ENCODE data around the gene RAB7B. TPM values are rescaled to one million over a fixed set of nuclear protein-coding genes. Genes with fewer than 3 reads are reported as not detected.
A peak's percentile ranks its signal among the peaks of the same experiment; 100 is the strongest.
"Not testable (repeated sequence)": the region's sequence is repeated elsewhere in the genome, so short reads cannot be mapped to it uniquely, and the experiment has no call there.

Gene RAB7B
- polyA plus RNA-seq (2013, experiment 1 of 2), result 0.26 TPM
- 0.35 TPM for polyA plus RNA-seq (2013, experiment 2 of 2)

- H3K4ac ChIP-seq (ENCODE audit: low read length), result peak within 1 kb of the TSS; percentile 66
- peak within 1 kb of the TSS; percentile 44 for H3K18ac ChIP-seq (ENCODE audit: low read length)
- peak within 1 kb of the TSS; percentile 25 for H2BK12ac ChIP-seq (ENCODE audit: low read length)
- peak within 1 kb of the TSS in 1 of 2 donors; percentile 66 for H3K4me3 ChIP-seq (ENCODE audit: low read length in 2 of 2)
- peaks cover 0 to 8% (median 0%) of the 10 kb centered on the region in 3 experiments for H3K27me3 ChIP-seq (ENCODE audit: control insufficient read depth in 3 of 3, insufficient read depth in 3 of 3, low read depth in 1 of 3, low read length in 3 of 3)
- peak within 1 kb of the TSS; percentile 11 for H2AK5ac ChIP-seq (ENCODE audit: low read depth, low read length)
- H3K23ac ChIP-seq (ENCODE audit: low read depth, low read length, poor library complexity), result peak within 1 kb of the TSS; percentile 11
- no peak for DNase-seq (ENCODE audit: low spot score)
- H3K4me2 ChIP-seq (ENCODE audit: insufficient read depth, low read length, poor library complexity, severe bottlenecking), result no peak within 1 kb of the TSS
- no peak within 1 kb of the TSS for H2BK120ac ChIP-seq (ENCODE audit: low read depth, low read length)
- peaks cover 8% of the 10 kb centered on the region for H3K79me1 ChIP-seq (ENCODE audit: low read depth, low read length)
- WGBS, 2 donors (ENCODE audit: extremely low coverage in 2 of 2, insufficient read length in 2 of 2, insufficient replicate concordance in 1 of 2), result no CpG with 5 or more reads among the region's 12 CpGs
- H4K8ac ChIP-seq (ENCODE audit: low read depth, low read length), result no peak within 1 kb of the TSS
- peak within 1 kb of the TSS; percentile 54 for H3K9ac ChIP-seq (ENCODE audit: low read depth, low read length, poor library complexity)
- H3K27ac ChIP-seq (replicated peaks; ENCODE audit: low read length), result no peak within 1 kb of the TSS
- H3K36me3 ChIP-seq (replicated peaks in 1 of 2; ENCODE audit: control insufficient read depth in 2 of 2, insufficient read depth in 2 of 2, low read length in 2 of 2), result peaks cover 0 to 2% of the 10 kb centered on the region in 2 donors
- H2BK5ac ChIP-seq (ENCODE audit: low read length), result peak within 1 kb of the TSS; percentile 20
- H3K4me1 ChIP-seq (ENCODE audit: control insufficient read depth in 2 of 2, insufficient read depth in 1 of 2, low read depth in 1 of 2, low read length in 2 of 2), result peaks cover 0 to 14% of the 10 kb centered on the region in 2 donors
- peaks cover 0 to 5% of the 10 kb centered on the region in 2 donors for H3K9me3 ChIP-seq (replicated peaks in 1 of 2; ENCODE audit: control insufficient read depth in 2 of 2, insufficient read depth in 1 of 2, low read depth in 1 of 2, low read length in 2 of 2)
- no peak within 1 kb of the TSS for H2BK15ac ChIP-seq (ENCODE audit: low read length)
- peak within 1 kb of the TSS; percentile 55 for H2AFZ ChIP-seq (ENCODE audit: low read length)
- H3K14ac ChIP-seq (ENCODE audit: low read length), result peak within 1 kb of the TSS; percentile 61
- H4K91ac ChIP-seq (ENCODE audit: low read depth, low read length, poor library complexity), result peak within 1 kb of the TSS; percentile 34
Measured at GRCh38 chr1:206002871-206003801, at the start of gene RAB7B. TSS of gene RAB7B (minus strand) at chr1:206003395. CDS start at chr1:205994135, 9,260 bp downstream.

GRCh38 chr1:206052231-206052865 lies 49.2 kb upstream of the RAB7B start:
- not testable (repeated sequence) for H3K4me2 ChIP-seq (ENCODE audit: insufficient read depth, low read length, poor library complexity, severe bottlenecking); H3K4me3 ChIP-seq (ENCODE audit: low read length in 2 of 2); H2BK120ac ChIP-seq (ENCODE audit: low read depth, low read length); H3K18ac ChIP-seq (ENCODE audit: low read length); H4K8ac ChIP-seq (ENCODE audit: low read depth, low read length); H3K23ac ChIP-seq (ENCODE audit: low read depth, low read length, poor library complexity); H3K36me3 ChIP-seq (replicated peaks in 1 of 2; ENCODE audit: control insufficient read depth in 2 of 2, insufficient read depth in 2 of 2, low read length in 2 of 2); H3K4me1 ChIP-seq (ENCODE audit: control insufficient read depth in 2 of 2, insufficient read depth in 1 of 2, low read depth in 1 of 2, low read length in 2 of 2); DNase-seq (ENCODE audit: low spot score); H2BK5ac ChIP-seq (ENCODE audit: low read length); H2AFZ ChIP-seq (ENCODE audit: low read length); H2BK15ac ChIP-seq (ENCODE audit: low read length); H3K9me3 ChIP-seq (replicated peaks in 1 of 2; ENCODE audit: control insufficient read depth in 2 of 2, insufficient read depth in 1 of 2, low read depth in 1 of 2, low read length in 2 of 2); H2BK12ac ChIP-seq (ENCODE audit: low read length); H3K14ac ChIP-seq (ENCODE audit: low read length); H3K27me3 ChIP-seq (ENCODE audit: control insufficient read depth in 3 of 3, insufficient read depth in 3 of 3, low read depth in 1 of 3, low read length in 3 of 3); H3K79me1 ChIP-seq (ENCODE audit: low read depth, low read length); H2AK5ac ChIP-seq (ENCODE audit: low read depth, low read length); H3K9ac ChIP-seq (ENCODE audit: low read depth, low read length, poor library complexity); H3K4ac ChIP-seq (ENCODE audit: low read length); H4K91ac ChIP-seq (ENCODE audit: low read depth, low read length, poor library complexity); H3K27ac ChIP-seq (replicated peaks; ENCODE audit: low read length)
- WGBS, 2 donors (ENCODE audit: extremely low coverage in 2 of 2, insufficient read length in 2 of 2, insufficient replicate concordance in 1 of 2), result no CpG with 5 or more reads among the region's 8 CpGs

- H2BK5ac ChIP-seq (ENCODE audit: low read length), result no peak overlapping the region
- H2AK5ac ChIP-seq (ENCODE audit: low read depth, low read length), result no peak overlapping the region
- H2BK15ac ChIP-seq (ENCODE audit: low read length), result no peak overlapping the region
- no peaks in the 10 kb centered on the region for H3K79me1 ChIP-seq (ENCODE audit: low read depth, low read length)
- WGBS, 2 donors (ENCODE audit: extremely low coverage in 2 of 2, insufficient read length in 2 of 2, insufficient replicate concordance in 1 of 2), result no CpG with 5 or more reads among the region's 6 CpGs
- no peak overlapping the region for H2BK120ac ChIP-seq (ENCODE audit: low read depth, low read length)
- DNase-seq (ENCODE audit: low spot score), result no peak
- no peak overlapping the region for H3K9ac ChIP-seq (ENCODE audit: low read depth, low read length, poor library complexity)
- H3K18ac ChIP-seq (ENCODE audit: low read length), result no peak overlapping the region
- H3K4ac ChIP-seq (ENCODE audit: low read length), result no peak overlapping the region
- peak overlapping the region in 1 of 2 donors; percentile 65 for H3K4me3 ChIP-seq (ENCODE audit: low read length in 2 of 2)
- no peaks in the 10 kb centered on the region for H3K4me1 ChIP-seq (ENCODE audit: control insufficient read depth in 2 of 2, insufficient read depth in 1 of 2, low read depth in 1 of 2, low read length in 2 of 2)
- no peak overlapping the region for H2BK12ac ChIP-seq (ENCODE audit: low read length)
- no peak overlapping the region for H3K4me2 ChIP-seq (ENCODE audit: insufficient read depth, low read length, poor library complexity, severe bottlenecking)
- H3K36me3 ChIP-seq (replicated peaks in 1 of 2; ENCODE audit: control insufficient read depth in 2 of 2, insufficient read depth in 2 of 2, low read length in 2 of 2), result no peaks in the 10 kb centered on the region
- H3K9me3 ChIP-seq (replicated peaks in 1 of 2; ENCODE audit: control insufficient read depth in 2 of 2, insufficient read depth in 1 of 2, low read depth in 1 of 2, low read length in 2 of 2), result peaks cover 0 to 4% of the 10 kb centered on the region in 2 donors
- no peak overlapping the region for H3K14ac ChIP-seq (ENCODE audit: low read length)
- H4K8ac ChIP-seq (ENCODE audit: low read depth, low read length), result no peak overlapping the region
- H3K27me3 ChIP-seq (ENCODE audit: control insufficient read depth in 3 of 3, insufficient read depth in 3 of 3, low read depth in 1 of 3, low read length in 3 of 3), result no peaks in the 10 kb centered on the region
- H2AFZ ChIP-seq (ENCODE audit: low read length), result no peak overlapping the region
- H3K23ac ChIP-seq (ENCODE audit: low read depth, low read length, poor library complexity), result no peak overlapping the region
- H4K91ac ChIP-seq (ENCODE audit: low read depth, low read length, poor library complexity), result no peak overlapping the region
- H3K27ac ChIP-seq (replicated peaks; ENCODE audit: low read length), result no peak overlapping the region
Measured at GRCh38 chr1:206050655-206051235, 47.5 kb upstream of the RAB7B start.

Data from neuronal stem cell (in vitro differentiated cells).